Spinal cord (tissue), 10 donors: ENCODE measurements around the gene MIAT. TPM values are rescaled to one million over a fixed set of nuclear protein-coding genes. Genes with fewer than 3 reads are reported as not detected.

ENCODE experiments used
- DNase-seq, 6 donors: peaks; one replicate each; pipeline versions ENCODE4 v3.0.0 to v3.0.0-alpha.2; 2013 to 2015; ENCODE audit warnings: low spot score in 6 of 6, low read depth in 4 of 6
- H3K27ac ChIP-seq: one replicate; pipeline ENCODE4 v1.5.1; 2013; ENCODE audit warnings: low read depth, low read length, control low read depth
- H3K27me3 ChIP-seq: one replicate; pipeline ENCODE4 v1.6.1; 2013; ENCODE audit warnings: low read length; ENCODE audit not compliant: control insufficient read depth, insufficient read depth
- H3K36me3 ChIP-seq: one replicate; pipeline ENCODE4 v1.6.1; 2013; ENCODE audit warnings: low read length; ENCODE audit not compliant: control insufficient read depth, insufficient read depth
- H3K4me1 ChIP-seq: one replicate; pipeline ENCODE4 v1.6.1; 2013; ENCODE audit warnings: low read length; ENCODE audit not compliant: control insufficient read depth, insufficient read depth
- H3K4me3 ChIP-seq: one replicate; pipeline ENCODE4 v1.5.1; 2013; ENCODE audit warnings: low read depth, low read length, control low read depth
- H3K9me3 ChIP-seq: one replicate; pipeline ENCODE4 v1.6.1; 2013; ENCODE audit warnings: low read length; ENCODE audit not compliant: control insufficient read depth, insufficient read depth
- WGBS: methylation state at CpG from one replicate; pipeline ENCODE4 v1.1.5; 2013; ENCODE audit warnings: missing lambda C conversion rate; ENCODE audit not compliant: insufficient coverage; 5-methylcytosine and 5-hydroxymethylcytosine counted together
- polyA plus RNA-seq, 2 donors: library from polyadenylated mRNA; unstranded; fragments of 120-200 nt; gene quantifications; one replicate each; pipeline ENCODE4 v1.2.1, GENCODE V29; 2013; ENCODE audit not compliant: insufficient read length in 2 of 2
- total RNA-seq, 2 donors: library from RNA; depleted of rRNA in 1 of 2; stranded (reverse); fragments of 120-200 nt in 1 of 2; fragments of >200 nt in 1 of 2; gene quantifications; one replicate each; pipeline versions ENCODE4 v1.2.3 to v1.2.4, GENCODE V29; 2013 to 2014
- donor health status: healthy.

The MIAT gene
- total and polyA plus RNA-seq, 4 donors = 38.7 to 161 (median 74.2) TPM

DNA sequence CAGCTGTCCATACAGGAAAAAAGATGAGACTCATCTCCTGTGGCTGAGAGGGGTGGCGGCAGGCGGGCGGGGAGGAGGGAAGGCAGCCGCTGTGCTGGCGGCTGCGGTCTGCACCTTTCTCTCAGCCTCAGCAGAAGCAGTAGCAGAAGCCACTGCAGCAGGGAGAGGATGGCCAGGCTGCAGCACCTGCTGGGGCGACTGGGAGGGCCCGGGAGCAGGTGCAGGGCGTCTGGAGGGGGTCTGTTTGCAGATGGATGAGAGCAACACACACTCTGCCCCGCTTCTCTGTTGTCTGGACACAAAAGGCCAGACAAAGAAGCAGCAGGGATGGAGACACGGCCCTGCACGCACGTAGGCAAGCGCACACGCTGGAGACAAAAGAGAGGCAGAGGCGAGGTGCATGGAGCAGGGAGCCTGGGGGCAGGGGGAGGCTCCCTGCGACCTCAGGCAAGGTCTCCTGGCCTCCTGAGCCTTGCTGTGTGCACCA lies 9.3 kb upstream of the MIAT start:
- peak in 2 of 6 donors; percentile 70 to 90 for DNase-seq
- H3K27ac ChIP-seq = no peak overlapping the region
- peaks cover 9% of the 10 kb centered on the region for H3K27me3 ChIP-seq
- no peaks in the 10 kb centered on the region for H3K36me3 ChIP-seq
- WGBS = 4% methylated on average over 17 of the region's 17 CpGs
- H3K4me1 ChIP-seq = peaks cover 31% of the 10 kb centered on the region
- H3K9me3 ChIP-seq = no peaks in the 10 kb centered on the region
- H3K4me3 ChIP-seq = no peak overlapping the region

DNA sequence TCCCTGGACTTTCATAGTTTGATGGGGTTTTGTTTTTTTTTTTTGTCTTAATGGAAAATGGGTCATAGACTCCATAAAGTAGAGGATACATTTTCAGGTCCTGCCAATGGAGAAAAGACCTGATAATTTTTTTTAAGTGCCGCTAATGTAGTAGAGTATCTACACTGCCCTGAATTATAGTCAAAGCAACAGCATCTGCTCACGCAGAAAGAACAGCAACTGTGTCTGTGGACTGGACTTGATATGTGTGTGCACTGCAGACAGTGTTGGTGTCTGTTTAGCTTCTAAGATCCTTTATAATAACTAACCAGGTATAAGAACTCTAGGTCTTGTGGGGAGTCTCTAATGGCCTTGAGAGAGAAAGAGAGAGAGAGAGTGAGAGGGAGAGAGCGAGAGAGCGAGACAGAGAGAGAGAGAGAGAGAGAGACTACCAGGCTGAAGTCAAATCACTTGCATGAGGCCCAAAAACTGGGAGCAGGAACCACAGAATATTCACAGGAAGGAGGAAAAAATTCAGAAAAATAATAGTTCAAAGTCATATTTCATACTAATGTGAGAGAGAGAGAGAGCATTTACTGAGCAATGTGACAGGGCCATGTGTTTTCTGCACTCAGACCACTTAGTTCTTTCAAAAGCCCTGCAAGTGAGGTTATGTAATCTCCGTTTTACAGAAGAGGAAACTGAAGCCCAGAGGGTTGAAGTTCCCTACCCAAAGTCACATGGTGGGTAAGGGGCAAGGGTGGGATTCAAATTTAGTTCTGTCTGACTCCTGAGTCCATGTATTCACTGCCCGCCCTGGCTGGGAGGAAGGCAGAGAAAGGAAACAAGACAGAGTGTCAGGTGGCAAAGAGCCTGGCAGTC lies 8.6 kb upstream of the MIAT start:
- peaks cover 9% of the 10 kb centered on the region for H3K27me3 ChIP-seq
- H3K4me3 ChIP-seq = no peak overlapping the region
- WGBS = 58% methylated on average over 3 of the region's 6 CpGs
- H3K9me3 ChIP-seq = no peaks in the 10 kb centered on the region
- H3K36me3 ChIP-seq = no peaks in the 10 kb centered on the region
- H3K27ac ChIP-seq = no peak overlapping the region
- peaks cover 30% of the 10 kb centered on the region for H3K4me1 ChIP-seq
- peak in 1 of 6 donors; percentile 76 for DNase-seq

DNA sequence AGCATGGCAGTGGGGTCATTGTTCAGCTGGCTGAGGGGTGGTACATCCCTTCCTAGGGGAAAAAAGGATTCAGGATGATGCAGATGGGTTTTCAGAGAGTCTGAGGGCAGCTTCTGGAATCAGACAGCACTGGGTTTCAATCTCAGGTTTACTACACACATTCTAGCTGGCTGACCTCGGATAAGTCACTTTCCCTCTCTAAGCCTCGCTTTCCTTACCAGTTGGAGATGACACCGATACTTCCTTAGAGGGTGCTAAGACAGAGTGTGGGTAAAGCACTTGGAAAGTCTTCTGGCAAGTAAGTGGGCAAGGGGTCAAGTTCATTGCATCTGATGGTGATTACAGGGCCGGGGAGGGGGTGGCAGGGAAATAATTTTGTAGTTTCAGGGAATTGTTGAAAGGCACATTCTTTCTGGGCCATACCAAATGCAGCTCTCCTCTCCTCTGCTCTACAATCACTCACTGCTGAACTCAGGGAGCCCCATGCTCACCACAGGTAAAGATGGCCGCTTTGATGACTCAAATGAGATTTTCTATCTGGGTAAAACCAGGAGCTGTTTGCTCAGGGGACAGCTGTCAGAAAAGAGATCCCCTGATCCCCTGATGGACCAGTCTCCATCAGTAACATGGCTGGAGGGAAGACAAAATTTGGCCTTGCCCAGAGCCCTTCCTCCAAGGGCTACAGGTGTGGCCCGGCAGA lies 6.5 kb upstream of the MIAT start:
- H3K27me3 ChIP-seq = peaks cover 9% of the 10 kb centered on the region
- DNase-seq = no peak
- no CpG with 5 or more reads among the region's 6 CpGs for WGBS
- no peak overlapping the region for H3K4me3 ChIP-seq
- no peaks in the 10 kb centered on the region for H3K9me3 ChIP-seq
- peaks cover 22% of the 10 kb centered on the region for H3K4me1 ChIP-seq
- no peak overlapping the region for H3K27ac ChIP-seq
- no peaks in the 10 kb centered on the region for H3K36me3 ChIP-seq

DNA sequence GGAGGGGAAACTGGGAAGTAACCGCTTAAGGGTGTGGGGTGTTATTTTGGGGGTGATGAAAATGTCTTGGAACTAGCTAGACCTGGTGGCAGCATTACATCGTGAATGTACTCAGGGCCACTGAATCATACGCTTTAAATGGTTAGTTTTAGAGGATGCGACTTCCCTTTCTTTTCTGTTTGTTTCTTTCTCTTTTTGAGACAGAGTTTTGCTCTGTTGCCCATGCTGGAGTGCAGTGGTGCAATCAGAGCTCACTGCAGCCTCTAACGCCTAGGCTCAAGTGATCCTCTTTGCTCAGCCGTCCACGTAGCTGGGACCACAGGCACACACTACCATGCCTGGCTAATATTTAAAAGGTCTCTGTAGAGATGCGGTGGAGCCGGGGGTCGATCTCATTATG lies 5.6 kb upstream of the MIAT start:
- no peak overlapping the region for H3K4me3 ChIP-seq
- DNase-seq = no peak
- WGBS = 65% methylated on average over 9 of the region's 10 CpGs
- H3K27me3 ChIP-seq = peaks cover 13% of the 10 kb centered on the region
- H3K9me3 ChIP-seq = no peaks in the 10 kb centered on the region
- no peaks in the 10 kb centered on the region for H3K36me3 ChIP-seq
- no peak overlapping the region for H3K27ac ChIP-seq
- peaks cover 21% of the 10 kb centered on the region for H3K4me1 ChIP-seq

DNA sequence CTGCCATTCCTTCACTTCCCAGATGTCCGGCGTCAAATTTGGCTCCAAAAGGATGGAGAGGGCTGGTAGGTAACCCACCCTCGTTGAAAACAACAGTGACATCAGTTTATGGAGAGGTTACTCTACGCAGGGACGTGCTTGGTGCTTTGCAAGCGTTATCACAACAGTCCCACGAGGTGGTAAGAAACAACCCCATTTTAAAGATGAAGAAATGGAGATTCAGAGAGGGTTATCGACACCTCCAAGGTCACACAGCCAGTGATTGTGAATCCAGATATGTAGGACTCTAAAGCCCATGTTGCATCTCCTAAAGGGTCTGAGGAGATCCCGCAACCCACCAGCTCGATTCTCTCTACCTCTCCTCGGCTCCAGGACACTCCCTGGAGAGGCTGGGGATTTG lies 773 bp downstream of the MIAT start:
- WGBS = 0% methylated on average over 9 of the region's 11 CpGs
- Histone ChIP-seq H3K27ac (no peak overlapping the region), H3K4me1 (peaks cover 32% of the 10 kb centered on the region), H3K36me3 (no peaks in the 10 kb centered on the region), H3K4me3 (peak overlapping the region; percentile 44), H3K9me3 (no peaks in the 10 kb centered on the region), H3K27me3 (peaks cover 30% of the 10 kb centered on the region)
- DNase-seq = peak in 2 of 6 donors; percentile 40 to 58

DNA sequence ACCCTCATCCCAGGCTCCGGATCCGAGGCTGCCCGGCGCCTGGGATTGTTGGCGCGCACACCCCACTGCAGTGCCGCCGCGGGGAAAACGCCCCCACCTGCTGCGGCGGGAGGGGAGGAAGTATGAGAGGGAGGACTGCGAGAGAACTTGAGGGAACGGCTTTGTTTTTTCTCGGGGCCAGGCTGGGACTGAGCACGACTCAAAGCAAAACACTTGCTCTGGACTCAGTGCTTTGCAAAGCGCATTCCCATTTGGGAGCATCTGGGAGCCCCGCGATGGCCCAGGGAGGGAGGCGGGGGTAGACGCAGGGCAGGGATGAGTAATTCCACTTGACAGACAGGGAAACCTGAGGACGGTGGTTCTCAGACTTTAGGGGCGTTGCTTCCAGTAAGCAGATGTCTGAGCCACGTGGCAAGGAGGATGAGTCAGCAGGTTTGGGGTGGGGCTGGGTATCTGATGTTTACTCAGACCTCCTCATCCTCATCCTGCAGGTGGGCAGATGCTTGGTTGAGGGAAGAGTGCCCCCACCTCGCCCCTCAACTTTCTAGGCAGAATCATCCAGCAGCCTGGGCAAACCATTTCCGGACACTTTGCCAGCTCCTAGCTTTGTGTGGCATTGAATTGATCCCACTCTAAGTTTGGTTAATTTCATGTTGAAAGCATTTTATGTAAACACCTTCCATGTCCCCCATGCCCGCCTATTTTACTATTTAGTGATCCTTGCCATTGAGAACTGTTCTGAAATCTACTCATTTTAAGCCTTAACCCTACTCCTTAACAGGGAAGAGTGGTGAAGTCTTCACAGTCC lies 1.5 kb downstream of the MIAT start:
- Histone ChIP-seq H3K36me3 (no peaks in the 10 kb centered on the region), H3K4me1 (peaks cover 32% of the 10 kb centered on the region), H3K27me3 (peaks cover 30% of the 10 kb centered on the region), H3K27ac (no peak overlapping the region), H3K9me3 (no peaks in the 10 kb centered on the region), H3K4me3 (peak overlapping the region; percentile 44)
- 0% methylated on average over 24 of the region's 27 CpGs for WGBS
- DNase-seq = peak in 2 of 6 donors; percentile 68 to 85

DNA sequence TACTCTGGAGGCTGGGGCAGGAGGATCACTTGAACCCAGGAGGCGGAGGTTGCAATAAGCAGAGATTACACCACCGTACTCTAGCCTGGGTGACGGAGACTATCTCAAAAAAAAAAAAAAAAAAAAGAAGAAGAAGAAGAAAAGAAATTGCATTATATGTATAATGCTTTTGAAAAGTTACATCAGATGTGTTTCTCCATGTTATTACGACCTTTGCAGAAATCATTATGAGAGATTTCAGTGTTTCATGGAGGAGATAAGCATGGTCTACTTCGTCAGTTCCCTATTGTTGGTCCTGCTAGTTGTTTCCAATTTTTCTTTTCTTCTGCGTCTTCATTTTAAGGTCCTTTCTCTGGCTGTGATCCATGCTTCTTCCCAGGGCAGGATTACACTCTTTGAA lies 3.0 kb downstream of the MIAT start:
- 93% methylated on average over 2 of the region's 6 CpGs for WGBS
- H3K4me3 ChIP-seq = no peak overlapping the region
- no peak overlapping the region for H3K27ac ChIP-seq
- no peaks in the 10 kb centered on the region for H3K9me3 ChIP-seq
- no peak for DNase-seq
- no peaks in the 10 kb centered on the region for H3K36me3 ChIP-seq
- peaks cover 32% of the 10 kb centered on the region for H3K4me1 ChIP-seq
- peaks cover 30% of the 10 kb centered on the region for H3K27me3 ChIP-seq

DNA sequence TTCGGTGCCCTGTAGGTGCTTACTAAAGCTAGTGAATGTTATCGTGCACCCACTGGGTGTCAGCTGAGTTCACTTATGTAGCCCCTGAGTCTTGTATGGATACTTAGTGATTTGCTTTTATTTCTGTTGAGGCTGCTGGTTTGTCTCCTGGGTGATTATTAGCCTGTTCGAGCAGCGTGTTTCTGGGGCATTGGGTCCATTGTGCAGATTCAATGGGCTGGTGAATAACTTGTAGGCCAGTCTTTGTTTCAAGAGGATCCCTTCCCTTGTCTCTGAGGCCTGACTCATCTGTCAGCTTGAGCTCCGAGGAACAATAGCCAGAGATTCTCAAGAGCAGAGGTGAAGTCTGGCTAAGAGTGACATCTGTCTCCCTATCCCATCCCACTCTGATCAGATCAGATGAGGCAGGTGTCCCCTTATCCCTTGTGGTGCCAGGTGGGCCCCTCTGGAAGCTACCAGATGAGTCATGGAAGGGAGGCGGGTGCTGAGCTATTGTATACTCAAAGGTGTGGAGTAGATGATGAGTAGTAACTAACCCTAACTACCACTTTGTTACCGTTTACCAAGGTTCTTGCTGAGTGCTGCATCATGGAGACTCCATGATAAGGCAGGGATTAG lies 3.7 kb downstream of the MIAT start:
- peaks cover 30% of the 10 kb centered on the region for H3K27me3 ChIP-seq
- no peaks in the 10 kb centered on the region for H3K9me3 ChIP-seq
- DNase-seq = peak in 1 of 6 donors; percentile 37
- peaks cover 32% of the 10 kb centered on the region for H3K4me1 ChIP-seq
- H3K36me3 ChIP-seq = peaks cover 2% of the 10 kb centered on the region
- WGBS = 25% methylated on average over 5 of the region's 7 CpGs
- no peak overlapping the region for H3K27ac ChIP-seq
- no peak overlapping the region for H3K4me3 ChIP-seq

DNA sequence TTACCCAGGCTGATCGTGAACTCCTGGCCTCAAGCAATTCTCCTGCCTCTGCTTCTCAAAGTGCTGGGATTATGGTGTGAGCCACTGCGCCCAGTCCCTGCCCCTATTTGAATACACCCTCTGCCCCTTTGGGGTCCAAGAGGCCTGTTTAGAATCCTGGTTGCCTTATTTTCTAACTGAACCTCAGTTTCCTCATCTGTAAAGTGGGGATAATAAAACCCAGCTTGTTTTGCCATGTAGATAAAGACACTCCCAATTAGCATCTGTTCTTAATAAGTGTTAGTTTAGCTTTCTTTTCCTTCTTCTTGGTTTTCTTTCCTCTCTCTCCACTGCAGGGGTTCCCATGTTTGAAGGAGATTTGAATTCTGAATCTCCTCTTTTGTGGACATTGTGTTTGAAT lies 4.8 kb downstream of the MIAT start:
- Histone ChIP-seq H3K27me3 (peaks cover 23% of the 10 kb centered on the region), H3K27ac (no peak overlapping the region), H3K4me3 (no peak overlapping the region), H3K4me1 (peaks cover 29% of the 10 kb centered on the region), H3K9me3 (no peaks in the 10 kb centered on the region), H3K36me3 (peaks cover 13% of the 10 kb centered on the region)
- DNase-seq = no peak
- WGBS = 92% methylated on average over 2 of the region's 2 CpGs
